Uterus (tissue), 4 donors: Measurements from ENCODE around the gene FRMD7. TPM values are rescaled to one million over a fixed set of nuclear protein-coding genes. Genes with fewer than 3 reads are reported as not detected.
"Not testable (repeated sequence)": the region's sequence is repeated elsewhere in the genome, so short reads cannot be mapped to it uniquely, and the experiment has no call there.

Experiments used
- DNase-seq, 2 donors: peaks; one replicate each; pipeline ENCODE4 v3.0.0-alpha.2; 2019 to 2020
- H3K27ac ChIP-seq, 2 donors: fragments of 200-600 bp; sonication (generic); 1 replicate in 1 of 2; 2 replicates in 1 of 2; pipeline ENCODE4 v1.5.1; 2016 to 2018
- H3K27me3 ChIP-seq, 2 donors: fragments of 200-600 bp; sonication (generic); one replicate each; pipeline ENCODE4 v1.5.1; 2018 to 2019; ENCODE audit warnings: control low read depth in 1 of 2
- H3K36me3 ChIP-seq, 2 donors: fragments of 200-600 bp; sonication (generic); one replicate each; pipeline ENCODE4 v1.5.1; 2019; ENCODE audit warnings: control low read depth in 1 of 2
- H3K4me1 ChIP-seq, 2 donors: fragments of 200-600 bp; sonication (generic); one replicate each; pipeline ENCODE4 v1.5.1; 2018 to 2019; ENCODE audit warnings: control low read depth in 1 of 2
- H3K4me3 ChIP-seq, 2 donors: fragments of 200-600 bp; sonication (generic); 1 replicate in 1 of 2; 2 replicates in 1 of 2; pipeline ENCODE4 v1.5.1; 2018 to 2019; ENCODE audit warnings: mild to moderate bottlenecking in 1 of 2
- H3K9me3 ChIP-seq, 2 donors: fragments of 200-600 bp; sonication (generic); one replicate each; pipeline ENCODE4 v1.5.1; 2019; ENCODE audit warnings: control low read depth in 1 of 2
- CTCF ChIP-seq, 4 experiments: fragments of 200-600 bp in 2 of 4; fragments of 450-650 bp in 2 of 4; sonication (generic) in 2 of 4; IDR thresholded peaks; one replicate each; pipeline ENCODE4 v1.5.1; 2016 to 2019; ENCODE audit warnings: antibody characterized with exemption in 4 of 4, mild to moderate bottlenecking in 2 of 4, moderate library complexity in 1 of 4
- POLR2A ChIP-seq, 2 donors: fragments of 450-650 bp; IDR thresholded peaks; one replicate each; pipeline ENCODE4 v1.6.1; 2016; ENCODE audit warnings: antibody characterized with exemption in 2 of 2, mild to moderate bottlenecking in 1 of 2, moderate library complexity in 1 of 2
- intact Hi-C: fragments of 100-400 bp; cut with DNase I; formaldehyde crosslinking; loops from one replicate; pipeline ENCODE4 v1.15.1; 2023; ENCODE audit warnings: low total_unique reads
- total RNA-seq, 4 donors: library from RNA; depleted of rRNA in 3 of 4; stranded (reverse); fragments of >200 nt in 3 of 4; gene quantifications; one replicate each; pipeline versions ENCODE4 v1.1.0 to v1.2.4, GENCODE V29; 2014 to 2023
- donor health status: DM: yes; HTN: yes; CAD: no.

FRMD7 gene
- total RNA-seq, 4 donors from 2014 or later = 1.6 to 5.9 (median 3.9) TPM

DNA sequence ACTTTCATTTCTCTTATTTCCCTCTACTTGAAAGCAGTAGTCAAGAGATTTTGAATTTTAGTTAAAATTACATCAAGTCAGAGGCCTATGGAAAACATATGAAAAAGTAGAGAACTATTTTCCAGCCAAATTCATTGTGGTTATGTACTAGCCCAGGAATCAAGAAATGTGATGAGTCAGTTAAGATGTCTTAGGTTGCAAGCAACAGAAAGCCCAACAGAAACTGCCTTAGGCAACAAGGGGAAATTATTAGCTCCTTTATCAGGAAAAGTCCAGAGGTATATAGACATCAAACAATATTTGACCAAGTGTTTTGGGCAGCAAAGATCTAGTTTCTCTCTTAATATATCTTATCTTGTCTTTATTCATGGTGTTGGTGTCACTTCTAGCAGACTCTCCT lies 37.8 kb upstream of the FRMD7 start:
- Histone ChIP-seq H3K9me3 (no peaks in the 10 kb centered on the region), H3K27ac (no peak overlapping the region), H3K4me1 (no peaks in the 10 kb centered on the region), H3K4me3 (no peak overlapping the region), H3K27me3 (no peaks in the 10 kb centered on the region), H3K36me3 (no peaks in the 10 kb centered on the region)
- no peak for DNase-seq
- intact Hi-C loops = no loop called here
- TF ChIP-seq CTCF (IDR thresholded peaks at IDR 0.05) = no peak
- TF ChIP-seq POLR2A (IDR thresholded peaks at IDR 0.05) = no peak

GRCh38 chrX:132165005-132165404 lies 37.2 kb upstream of the FRMD7 start:
- Histone ChIP-seq H3K27me3 (no peaks in the 10 kb centered on the region), H3K36me3 (no peaks in the 10 kb centered on the region), H3K4me1 (no peaks in the 10 kb centered on the region), H3K4me3 (no peak overlapping the region), H3K9me3 (no peaks in the 10 kb centered on the region), H3K27ac (no peak overlapping the region)
- TF ChIP-seq POLR2A (IDR thresholded peaks at IDR 0.05) = no peak
- no peak for TF ChIP-seq CTCF (IDR thresholded peaks at IDR 0.05)
- intact Hi-C loops = no loop called here
- DNase-seq = no peak

DNA sequence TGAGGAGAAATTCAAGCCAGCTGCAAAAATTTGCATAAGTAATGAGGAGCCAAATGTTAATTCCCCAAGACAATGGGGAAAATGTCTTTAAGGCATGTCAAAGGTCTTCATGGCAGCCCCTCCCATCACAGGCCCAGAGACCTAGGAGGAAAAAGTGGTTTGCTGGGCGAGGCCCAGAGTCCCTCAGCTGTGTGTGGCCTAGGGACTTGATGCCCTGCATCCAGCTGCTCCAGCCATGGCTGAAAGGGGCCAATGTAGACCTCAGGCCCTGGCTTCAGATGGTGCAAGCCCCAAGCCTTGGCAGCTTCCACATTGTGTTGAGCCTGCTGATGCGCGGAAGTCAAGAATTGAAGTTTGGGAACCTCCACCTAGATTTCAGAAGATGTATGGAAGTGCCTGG lies 35.3 kb upstream of the FRMD7 start:
- H3K4me1 ChIP-seq, H3K27ac ChIP-seq, H3K36me3 ChIP-seq, H3K27me3 ChIP-seq, intact Hi-C loops, H3K9me3 ChIP-seq, DNase-seq, H3K4me3 ChIP-seq: not testable (repeated sequence)

- H3K4me1 ChIP-seq = no peaks in the 10 kb centered on the region
- no peak overlapping the region for H3K4me3 ChIP-seq
- peaks cover 0 to 4% of the 10 kb centered on the region in 2 donors for H3K27me3 ChIP-seq
- no peak overlapping the region for H3K27ac ChIP-seq
- no peaks in the 10 kb centered on the region for H3K36me3 ChIP-seq
- intact Hi-C loops = no loop called here
- TF ChIP-seq POLR2A (IDR thresholded peaks at IDR 0.05) (no peak), CTCF (IDR thresholded peaks at IDR 0.05) (no peak)
- no peaks in the 10 kb centered on the region for H3K9me3 ChIP-seq
- no peak for DNase-seq
These were observed 25.3 kb upstream of the FRMD7 start for GRCh38 chrX:132153166-132153565.

GRCh38 chrX:132146456-132146855 lies 18.6 kb upstream of the FRMD7 start:
- no peak for DNase-seq
- Histone ChIP-seq H3K4me3 (no peak overlapping the region), H3K27me3 (no peaks in the 10 kb centered on the region), H3K36me3 (no peaks in the 10 kb centered on the region), H3K27ac (no peak overlapping the region), H3K4me1 (no peaks in the 10 kb centered on the region), H3K9me3 (no peaks in the 10 kb centered on the region)
- intact Hi-C loops = no loop called here
- TF ChIP-seq CTCF (IDR thresholded peaks at IDR 0.05) = no peak
- TF ChIP-seq POLR2A (IDR thresholded peaks at IDR 0.05) = no peak

GRCh38 chrX:132144061-132144460 lies 16.2 kb upstream of the FRMD7 start:
- H3K4me1 ChIP-seq = no peaks in the 10 kb centered on the region
- H3K4me3 ChIP-seq = no peak overlapping the region
- no peaks in the 10 kb centered on the region for H3K36me3 ChIP-seq
- no peaks in the 10 kb centered on the region for H3K9me3 ChIP-seq
- no peaks in the 10 kb centered on the region for H3K27me3 ChIP-seq
- no peak overlapping the region for H3K27ac ChIP-seq
- intact Hi-C loops = no loop called here
- no peak for DNase-seq
- no peak for TF ChIP-seq CTCF (IDR thresholded peaks at IDR 0.05)
